NCI-H2107 (cell line): Measurements from ENCODE around the gene SLCO2A1.

ENCODE experiments used
- DNase-seq: peaks from one replicate; lab custom pipeline; 2025; lab: John Stamatoyannopoulos, UW

Gene SLCO2A1

DNA sequence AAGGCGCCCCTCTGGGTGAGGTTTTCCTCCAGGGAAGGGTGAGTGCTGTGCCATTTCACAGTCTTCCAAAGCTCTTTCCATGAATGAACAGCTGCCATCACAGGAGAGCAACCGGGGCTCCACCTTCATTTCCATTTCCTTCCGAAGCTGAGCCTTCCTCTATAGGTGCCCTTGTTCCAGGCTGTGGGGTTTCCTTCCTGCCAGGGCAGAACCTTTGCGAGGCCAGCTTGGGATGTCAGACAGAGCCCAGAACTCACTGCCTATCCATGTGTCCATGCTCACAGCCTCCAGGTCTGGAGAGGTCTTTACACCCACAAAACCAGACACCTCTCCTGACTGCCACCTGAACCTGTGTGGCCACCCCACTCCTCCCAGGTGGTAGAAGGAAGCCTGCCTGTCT, 49.2 kb downstream of the SLCO2A1 start:
- DNase-seq, result no peak

DNA sequence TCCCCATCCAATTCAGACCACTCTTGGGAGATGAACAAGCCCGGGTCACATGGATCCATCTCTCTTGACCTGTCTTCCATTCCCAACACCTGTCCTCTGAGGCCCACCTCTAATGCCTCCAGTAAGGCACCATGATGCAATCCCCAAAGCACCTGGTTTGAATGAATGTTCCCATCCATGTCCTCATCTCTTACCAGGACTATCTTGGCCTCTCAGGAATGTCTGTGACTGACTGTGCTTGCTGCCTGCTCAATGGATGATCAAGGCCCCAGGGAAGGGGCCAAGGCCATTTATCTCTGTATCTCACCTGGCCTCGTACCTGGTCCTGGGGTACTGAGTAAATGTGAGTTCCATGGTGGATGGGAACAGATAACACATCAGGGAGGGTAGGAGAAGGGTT, 49.7 kb downstream of the SLCO2A1 start:
- no peak for DNase-seq

DNA sequence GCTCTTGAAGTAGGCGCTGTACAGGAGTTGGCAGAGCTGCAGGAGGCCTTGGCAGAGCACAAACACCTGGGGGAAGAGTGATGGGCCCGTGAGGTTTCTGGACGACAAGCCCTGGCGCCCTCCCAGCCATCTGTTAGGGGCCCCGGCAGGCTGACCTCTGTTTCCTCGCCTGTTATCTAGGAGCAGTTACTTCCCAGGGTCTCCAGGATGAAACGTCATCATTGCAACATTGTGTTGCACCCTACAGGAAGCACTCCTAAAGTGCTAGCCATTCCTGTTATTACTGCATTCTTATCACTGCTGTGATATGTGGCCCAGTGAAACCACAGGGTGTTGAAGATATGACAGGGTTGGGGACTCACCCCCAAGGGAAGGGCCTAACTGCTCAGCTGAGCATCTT, 50.2 kb downstream of the SLCO2A1 start:
- no peak for DNase-seq

DNA sequence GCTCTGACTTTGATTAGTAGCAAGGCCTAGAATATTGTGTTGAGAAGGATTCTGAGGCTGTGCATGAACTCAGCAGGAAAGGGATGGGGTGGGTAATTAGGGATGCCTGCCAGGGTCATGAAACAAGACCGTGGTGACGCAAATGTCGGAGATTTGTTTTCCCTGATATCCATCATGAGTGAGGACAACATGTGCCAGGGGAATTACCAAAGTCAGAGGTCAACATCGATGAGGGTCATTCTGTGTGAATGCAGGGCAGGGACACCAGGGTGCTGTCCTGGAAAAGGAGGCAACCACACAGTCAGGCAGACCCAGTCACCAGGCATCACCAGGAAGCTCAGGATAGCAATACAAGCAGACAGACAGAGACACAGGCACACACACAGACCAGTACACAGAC, 52.2 kb downstream of the SLCO2A1 start:
- DNase-seq, result no peak

DNA sequence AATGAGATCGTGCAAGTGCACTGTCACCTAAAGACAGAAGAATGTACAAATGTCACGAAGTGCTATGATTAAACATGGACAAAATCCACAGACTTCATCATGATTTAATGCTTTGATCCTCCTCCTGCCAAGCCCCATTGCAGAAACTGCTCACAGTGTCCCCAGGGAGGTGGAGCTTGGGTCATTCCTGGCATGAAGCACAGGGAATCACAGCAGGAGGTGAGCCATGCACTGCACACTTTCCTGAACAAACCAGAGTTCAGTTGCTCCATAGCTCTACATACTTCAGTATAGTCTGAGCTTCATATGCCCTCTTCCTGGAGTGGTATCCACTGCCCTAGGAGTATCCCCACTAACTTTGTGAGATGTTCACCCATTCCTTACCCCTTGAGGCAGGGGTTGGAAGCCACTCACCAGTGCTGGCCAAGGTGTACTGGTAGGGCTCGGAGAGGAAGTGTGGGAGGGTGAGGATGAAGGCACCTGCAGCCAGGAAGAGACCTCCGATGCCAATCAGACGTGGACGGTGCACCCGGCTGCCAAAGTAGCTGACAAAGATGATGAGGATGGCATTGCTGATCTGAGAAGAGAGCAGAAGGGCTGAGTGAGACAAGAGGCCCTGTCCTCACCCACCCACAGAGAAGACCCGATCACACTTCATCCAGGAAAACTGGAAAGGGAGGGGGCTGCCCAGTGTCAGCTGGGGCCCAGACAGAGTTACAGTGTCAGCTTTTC, 56.3 kb downstream of the SLCO2A1 start:
- no peak for DNase-seq

DNA sequence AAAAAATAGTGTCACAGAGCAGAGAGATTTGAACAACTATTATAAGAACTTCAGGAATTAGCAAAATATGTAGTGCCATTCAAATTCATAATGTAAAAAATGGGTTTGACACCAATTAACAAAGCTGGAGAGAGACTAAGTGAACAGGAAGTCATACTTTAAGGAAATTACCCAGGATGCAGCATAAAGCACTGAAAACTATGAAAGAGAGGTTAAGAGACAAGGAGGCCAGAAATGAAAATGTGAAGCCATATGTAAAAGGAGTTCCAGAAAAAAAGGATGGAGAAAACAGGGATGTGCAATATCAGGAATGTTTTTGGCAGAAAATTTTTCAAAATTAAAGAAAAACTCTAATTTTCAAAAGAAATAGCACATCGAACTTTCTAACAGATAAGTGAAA, 57.6 kb downstream of the SLCO2A1 start:
- DNase-seq, result no peak

DNA sequence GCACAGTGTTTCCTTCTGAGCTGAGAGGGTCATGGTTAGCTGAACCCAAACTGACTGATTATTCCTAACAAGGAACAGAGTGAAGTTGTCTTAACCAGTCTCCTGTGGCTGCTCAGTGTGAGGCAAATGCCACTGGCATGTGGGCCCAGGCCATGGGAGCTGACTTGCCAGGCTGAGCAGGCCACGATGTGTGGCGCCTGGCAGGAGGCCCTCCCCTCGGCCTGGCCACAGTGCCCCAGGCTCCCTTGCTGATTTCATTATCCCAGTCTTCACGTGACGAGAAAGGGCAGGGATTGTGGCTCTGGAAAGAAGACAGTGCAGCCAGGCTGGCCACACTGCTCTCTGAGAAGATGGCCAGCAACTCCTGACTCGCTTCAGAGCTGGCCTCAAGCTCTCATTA, 58.8 kb downstream of the SLCO2A1 start:
- DNase-seq, result no peak

DNA sequence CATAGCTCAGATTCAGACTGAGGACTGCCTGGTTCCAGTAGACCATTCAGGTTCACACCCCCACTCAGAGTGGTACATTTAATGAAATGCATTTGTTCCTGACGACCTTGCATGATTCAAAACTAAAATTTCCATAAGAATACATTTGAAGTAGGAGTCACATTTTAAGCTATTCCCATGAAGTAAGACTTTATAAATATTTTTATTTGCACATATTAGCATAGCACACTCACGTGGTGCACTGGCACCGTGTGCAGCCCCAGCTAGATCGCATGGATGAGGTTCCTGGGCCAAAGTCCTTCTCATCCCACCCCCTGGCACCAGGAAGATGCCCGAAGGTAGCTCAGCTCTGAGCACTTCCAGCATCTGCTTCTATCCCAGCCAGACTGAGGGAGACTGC, 59.4 kb downstream of the SLCO2A1 start:
- no peak for DNase-seq

DNA sequence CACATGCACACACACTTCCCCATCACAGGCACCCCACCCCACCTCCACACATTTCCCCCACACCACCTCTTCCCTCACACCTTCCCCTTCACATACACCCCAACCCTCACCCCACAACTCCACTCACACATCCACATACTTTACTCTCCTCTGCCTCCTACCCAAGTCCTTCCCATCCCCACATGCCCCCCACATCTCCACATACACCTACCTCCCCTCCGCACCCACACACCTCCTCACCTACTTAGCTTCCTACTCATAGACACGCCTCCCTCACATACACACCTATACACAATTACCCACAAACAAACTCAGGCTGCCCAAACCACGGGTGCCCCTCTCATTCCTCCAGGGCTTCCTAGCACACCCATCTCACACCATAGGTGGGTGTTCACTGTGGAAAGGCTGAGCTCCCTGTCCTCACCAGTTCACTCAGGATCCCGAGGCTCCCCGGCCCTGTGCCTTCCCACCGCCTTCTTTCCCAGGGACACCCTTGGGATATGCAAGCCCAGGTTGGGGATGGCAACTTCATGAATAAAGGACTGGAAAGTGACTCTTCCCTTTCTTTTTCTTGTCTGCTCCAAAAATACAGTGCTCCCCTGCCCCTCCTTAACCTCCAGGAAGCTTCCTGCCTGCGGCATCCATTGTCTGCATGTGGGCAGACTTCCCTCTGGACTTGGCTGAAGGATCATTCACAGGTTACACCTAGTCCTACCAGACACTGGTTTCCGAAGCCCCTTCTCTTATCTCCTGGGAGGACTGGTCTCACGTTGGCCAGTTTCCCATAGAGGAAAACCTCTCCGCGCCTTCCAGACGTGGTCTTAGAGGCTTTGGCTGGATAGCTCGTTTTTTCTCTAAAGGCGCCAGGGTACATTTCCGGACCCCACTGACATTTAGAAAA, 61.5 kb downstream of the SLCO2A1 start:
- no peak for DNase-seq

DNA sequence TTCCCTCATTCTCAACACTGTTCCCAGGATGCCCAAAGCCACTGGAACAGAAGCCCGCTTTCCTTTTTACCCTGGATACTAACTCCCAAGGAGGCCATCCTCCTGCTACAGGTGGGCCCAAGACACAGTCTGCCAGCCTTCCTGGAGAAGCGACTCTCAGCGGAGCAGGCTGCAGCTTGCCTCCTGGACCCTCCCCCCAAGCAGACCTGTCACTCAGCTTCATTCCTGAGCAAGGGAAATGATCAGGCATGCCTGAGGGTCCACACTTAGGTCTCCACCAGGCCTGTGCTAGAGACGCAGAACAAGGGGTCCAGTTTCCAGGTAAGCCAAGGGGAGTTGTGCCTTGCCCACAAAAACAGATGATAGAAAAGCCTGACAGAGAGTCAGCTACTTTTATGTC, 62.8 kb downstream of the SLCO2A1 start:
- no peak for DNase-seq

DNA sequence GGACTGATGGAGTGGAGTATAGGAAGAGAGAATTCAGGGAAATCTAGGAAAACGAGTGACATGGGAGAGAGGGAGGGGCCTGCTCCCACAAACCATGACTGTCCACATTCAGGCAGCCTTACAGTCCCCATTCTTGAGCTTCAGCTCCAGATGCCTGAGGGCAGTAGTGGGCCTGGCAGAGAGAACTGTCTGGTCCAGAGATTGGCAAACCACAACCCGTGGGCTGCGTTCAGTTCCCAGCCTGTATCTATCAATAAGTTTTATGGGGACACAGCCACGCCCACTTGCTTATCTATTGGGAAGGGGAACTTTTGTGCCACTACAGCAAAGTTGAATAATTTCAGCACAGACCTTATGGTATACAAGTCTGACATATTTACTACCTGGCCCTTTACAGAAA, 63.8 kb downstream of the SLCO2A1 start:
- DNase-seq, result no peak

DNA sequence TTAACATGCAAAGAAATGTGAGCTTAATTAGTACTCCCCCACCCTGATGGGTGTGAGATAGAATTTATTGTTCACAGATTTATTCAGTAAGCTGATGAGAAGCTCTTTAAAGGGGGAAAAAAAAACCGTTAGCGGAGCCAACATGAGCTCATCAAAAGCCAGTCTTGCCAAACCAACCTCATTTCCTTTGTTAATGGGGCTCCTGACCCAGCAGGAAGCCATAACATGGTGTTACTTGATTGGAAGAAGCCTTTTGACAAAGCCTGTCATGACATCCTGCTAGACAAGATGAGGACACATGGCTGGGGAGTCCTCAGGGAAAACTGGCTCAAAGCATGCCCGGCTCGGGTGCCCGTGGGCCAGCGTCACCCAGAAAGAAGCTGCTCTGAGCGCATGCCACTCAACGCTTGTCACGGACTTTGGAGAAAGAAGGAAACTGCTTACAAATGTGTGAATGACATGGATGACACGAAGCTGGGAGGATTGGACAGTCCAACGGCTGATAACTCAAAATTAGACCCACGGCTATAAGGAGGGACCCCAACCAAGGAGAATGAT, 64.6 kb downstream of the SLCO2A1 start:
- no peak for DNase-seq

DNA sequence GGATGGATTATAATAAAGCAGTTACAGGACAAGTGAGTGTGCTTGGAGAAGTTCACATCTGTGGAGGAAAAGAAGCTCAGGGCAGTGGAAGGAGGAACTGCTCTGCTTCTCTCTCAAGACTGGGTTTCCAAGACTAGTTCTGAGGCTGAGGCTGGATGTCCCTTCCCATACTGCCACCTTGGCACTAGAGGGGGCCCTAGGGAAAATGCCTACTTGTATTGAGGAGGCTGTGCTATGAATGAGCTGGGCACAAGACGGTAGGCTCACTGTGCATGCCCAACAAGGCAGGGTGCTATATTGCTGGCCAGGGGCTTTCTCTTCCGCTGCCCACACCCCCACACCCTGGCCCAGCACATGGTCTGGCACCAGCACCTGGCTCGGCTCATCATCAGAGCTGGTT, 65.2 kb downstream of the SLCO2A1 start:
- DNase-seq, result no peak

DNA sequence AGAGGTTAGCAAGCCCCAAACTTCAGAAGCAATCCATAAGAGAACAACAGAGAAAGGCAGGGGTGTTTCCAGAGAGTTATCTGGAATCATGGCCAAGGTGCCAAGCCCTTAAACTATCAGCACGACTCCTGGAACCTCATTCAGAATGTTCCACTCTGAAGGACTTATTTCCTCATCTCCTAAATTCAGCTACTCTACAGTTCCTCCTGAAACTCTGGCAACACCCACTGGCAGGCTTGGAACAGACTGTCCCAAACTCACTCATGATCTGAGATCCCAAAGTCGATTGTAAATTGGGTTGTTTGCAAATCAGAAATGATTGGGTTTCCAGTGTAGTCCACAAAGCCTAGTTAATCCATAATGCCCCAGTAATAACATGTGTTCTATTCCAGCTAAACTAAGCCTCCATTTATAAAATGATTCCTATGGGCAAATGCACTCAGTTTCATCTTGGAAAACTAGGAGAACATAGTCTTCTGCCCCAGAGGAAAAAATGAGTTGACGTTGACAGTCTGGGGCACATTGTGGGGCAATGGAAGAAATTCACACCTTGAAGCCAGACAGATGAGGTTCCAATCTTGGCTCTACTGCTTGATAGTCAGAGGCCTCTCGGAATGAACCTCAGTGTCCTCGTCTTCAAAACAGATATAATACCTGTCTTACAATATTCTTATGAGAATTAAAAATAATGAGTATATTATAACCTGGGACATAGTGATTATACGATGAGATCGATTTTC, 65.9 kb downstream of the SLCO2A1 start:
- DNase-seq, result no peak

DNA sequence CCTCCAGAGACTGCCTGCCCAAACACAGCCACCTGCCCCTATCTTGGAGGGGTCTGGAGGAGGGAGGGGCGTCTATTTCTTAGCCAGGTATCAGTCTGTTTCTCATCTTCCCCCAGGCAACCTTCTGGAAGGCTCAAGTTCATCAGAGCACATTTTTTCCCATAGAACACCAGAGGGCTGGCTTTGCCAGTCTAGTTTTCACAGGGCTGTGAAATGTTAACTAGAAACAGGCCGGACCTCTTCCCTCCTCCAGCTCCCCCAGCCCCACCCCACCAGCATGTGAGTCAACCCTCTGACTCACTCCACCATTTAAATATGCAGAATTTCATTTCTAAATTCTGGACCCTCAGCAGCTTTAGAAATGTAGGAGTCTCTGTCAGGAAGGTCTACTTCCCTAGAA, 66.9 kb downstream of the SLCO2A1 start:
- DNase-seq, result no peak

DNA sequence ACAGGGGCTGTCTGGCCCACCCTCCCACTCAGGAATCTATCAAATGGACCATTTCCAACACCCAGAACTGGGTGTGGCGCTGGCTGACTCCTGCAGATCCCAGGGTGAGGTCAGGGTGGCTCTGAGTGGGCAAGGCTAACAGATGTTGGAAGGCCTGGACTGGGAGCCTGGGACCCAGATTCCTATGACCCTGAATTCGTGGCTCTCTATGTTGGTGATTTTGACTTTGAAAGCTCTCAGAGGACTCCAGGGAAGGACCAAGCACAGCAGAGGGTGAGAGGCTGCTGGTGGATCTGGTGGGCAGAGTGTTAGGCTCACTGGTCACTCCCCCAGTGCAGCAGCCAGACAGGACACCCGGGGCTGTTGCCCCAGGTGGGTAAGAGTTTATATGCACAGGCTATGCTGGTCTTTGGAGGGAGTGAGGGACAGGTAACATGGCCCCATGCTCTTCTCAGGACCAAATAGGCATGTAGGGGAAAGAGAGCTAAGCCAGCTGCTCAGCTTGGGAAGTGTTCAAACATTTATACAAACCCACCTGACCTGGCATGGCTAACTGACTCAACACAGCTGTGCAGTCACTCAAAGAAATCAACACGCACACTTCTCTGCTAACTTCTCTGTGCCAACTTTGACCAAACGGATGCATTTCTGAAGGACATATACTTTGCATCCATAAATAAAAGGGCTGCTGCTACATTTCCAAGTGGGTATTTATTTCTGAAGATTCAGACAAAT, 71.5 kb downstream of the SLCO2A1 start:
- no peak for DNase-seq

DNA sequence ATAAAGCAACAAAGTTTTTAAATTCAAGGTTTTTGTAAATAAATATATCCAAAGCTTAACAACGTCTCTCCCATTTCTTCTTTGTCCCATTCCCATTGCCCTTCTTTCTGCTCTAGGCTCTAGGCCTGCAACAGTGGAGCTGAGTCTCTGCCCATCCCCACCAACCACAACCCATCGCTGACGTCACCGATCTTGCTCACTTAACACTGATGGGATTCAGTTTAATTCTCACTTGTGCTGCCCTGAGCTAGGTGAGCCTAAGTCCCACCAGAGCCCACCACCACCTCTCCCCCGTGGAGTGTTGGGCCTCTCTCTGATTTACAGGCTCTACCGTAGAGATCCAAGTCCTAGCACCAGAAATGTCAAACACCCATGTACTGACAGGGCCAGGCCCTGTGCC, 72.7 kb downstream of the SLCO2A1 start:
- DNase-seq, result no peak

DNA sequence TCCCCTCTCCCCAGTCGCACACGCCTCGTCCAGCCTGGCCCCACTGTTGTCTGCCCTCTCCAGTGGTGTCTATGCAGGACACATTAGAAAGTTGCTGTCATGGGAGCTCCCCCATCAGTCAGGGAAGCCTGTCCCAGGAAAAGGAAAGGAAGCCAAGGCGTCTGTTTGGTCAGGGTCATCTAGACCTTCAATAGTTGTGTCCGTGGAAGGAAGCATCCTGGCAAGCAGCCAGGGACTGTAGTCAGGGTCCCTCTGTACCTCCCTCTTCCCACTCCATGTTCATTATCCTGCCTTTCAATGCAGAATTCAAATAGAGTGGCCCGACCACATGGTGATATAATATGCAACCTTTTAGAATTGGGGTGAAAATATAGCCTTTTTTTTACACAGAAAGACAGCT, 73.4 kb downstream of the SLCO2A1 start:
- no peak for DNase-seq

DNA sequence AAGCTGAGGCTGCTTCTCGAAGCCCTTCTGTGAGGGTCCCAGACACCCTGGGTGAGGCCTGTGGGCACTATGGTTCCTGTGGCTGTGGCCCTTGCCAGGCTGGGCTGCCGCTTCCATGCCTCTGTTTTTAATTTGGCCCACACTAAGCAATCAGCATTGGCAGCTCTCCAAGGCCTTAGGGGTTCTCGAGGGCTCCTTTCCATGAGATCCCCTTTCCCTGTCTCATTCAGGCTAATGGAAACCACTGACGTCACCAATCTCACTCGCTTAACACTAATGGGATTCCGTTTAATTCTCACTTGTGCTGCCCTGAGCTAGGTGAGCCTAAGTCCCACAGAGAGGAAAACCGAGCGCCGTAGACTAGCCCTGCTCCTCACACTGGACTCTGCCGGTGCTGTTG, 73.8 kb downstream of the SLCO2A1 start:
- DNase-seq, result peak; percentile 60

DNA sequence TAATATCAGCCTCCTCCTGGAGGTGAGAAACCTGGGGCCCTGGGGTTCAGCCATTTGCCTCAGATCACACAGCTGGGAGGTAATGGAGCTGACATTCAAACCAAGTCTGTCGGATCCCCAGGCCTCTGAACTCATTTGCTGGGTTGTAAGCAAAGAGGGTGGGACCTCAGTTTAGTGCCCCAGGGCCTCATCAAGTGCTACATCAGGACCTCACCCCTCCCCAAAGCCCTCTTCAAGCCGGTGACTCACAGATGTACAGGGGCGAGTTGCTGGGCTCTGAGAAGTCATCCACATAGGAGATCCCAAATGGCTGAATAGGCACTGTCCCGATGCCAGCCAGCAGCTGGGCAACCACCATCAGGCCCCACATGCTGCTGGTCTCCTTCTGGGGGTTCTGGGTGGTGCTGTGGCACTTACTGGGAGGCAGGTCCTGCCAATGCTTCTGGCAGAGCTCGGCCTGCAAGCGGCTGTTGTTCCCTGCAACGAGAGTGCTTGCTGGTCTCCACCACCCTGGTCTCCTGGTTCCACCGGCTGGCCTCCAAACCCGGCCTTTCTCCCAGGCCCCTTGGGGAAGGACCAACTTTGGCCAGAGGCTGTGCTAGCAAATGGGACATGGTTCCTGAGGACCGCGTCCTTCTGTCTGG, 74.9 kb downstream of the SLCO2A1 start:
- no peak for DNase-seq

DNA sequence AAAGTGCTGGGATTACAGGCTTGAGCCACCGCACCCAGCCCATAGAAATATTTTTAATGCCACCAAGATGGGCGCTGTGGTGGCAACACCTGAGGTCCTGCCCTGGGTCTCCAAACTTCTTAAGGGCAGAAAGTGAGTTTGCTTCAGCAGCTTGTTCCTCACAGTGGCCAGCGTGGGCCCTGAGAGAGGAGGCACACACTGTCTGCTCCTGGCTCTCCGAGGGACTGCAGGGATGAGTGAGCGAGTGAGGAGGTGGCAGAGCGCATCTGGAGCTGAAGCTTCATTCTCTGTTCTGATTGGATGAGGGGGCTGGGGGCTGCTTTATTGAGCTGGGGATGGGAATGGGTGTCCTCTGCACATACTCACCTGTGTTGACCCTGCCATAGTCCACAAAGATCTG, 76.4 kb downstream of the SLCO2A1 start:
- DNase-seq, result no peak
